Tibial artery (tissue), 4 donors: ENCODE results near the gene CP.
"Not testable (repeated sequence)": the region's sequence is repeated elsewhere in the genome, so short reads cannot be mapped to it uniquely, and the experiment has no call there.

ENCODE experiments used
- DNase-seq, 2 donors: peaks; one replicate each; pipeline ENCODE4 v3.0.0-alpha.2; 2019
- H3K27ac ChIP-seq, 2 donors: fragments of 200-600 bp; sonication (generic) in 1 of 2; 1 replicate in 1 of 2; 2 replicates in 1 of 2; pipeline ENCODE4 v1.5.1; 2018 to 2019; ENCODE audit warnings: mild to moderate bottlenecking in 1 of 2
- H3K27me3 ChIP-seq, 2 donors: fragments of 200-600 bp; sonication (generic) in 1 of 2; one replicate each; pipeline versions ENCODE4 v1.5.1 to v1.6.0; 2016 to 2019
- H3K36me3 ChIP-seq, 3 donors: fragments of 200-600 bp; sonication (generic) in 2 of 3; one replicate each; pipeline ENCODE4 v1.5.1; 2016 to 2019; ENCODE audit warnings: mild to moderate bottlenecking in 2 of 3
- H3K4me1 ChIP-seq, 4 donors: fragments of 200-600 bp; sonication (generic) in 2 of 4; 1 replicate in 3 of 4; 2 replicates in 1 of 4; pipeline ENCODE4 v1.5.1; 2016 to 2019
- H3K4me3 ChIP-seq, 2 donors: fragments of 200-600 bp; sonication (generic) in 1 of 2; 1 replicate in 1 of 2; 2 replicates in 1 of 2; pipeline ENCODE4 v1.5.1; 2018 to 2019; ENCODE audit warnings: mild to moderate bottlenecking in 2 of 2
- H3K9me3 ChIP-seq, 3 donors: fragments of 200-600 bp; sonication (generic) in 1 of 3; one replicate each; pipeline ENCODE4 v1.5.1; 2016 to 2019
- intact Hi-C: fragments of 100-400 bp; cut with DNase I; formaldehyde crosslinking; loops from one replicate; pipeline ENCODE4 v1.15.0; 2023; ENCODE audit warnings: low total_unique reads
- TF ChIP-seq, protein P1 (sequence below), 2 experiments: fragments of 200-600 bp in 1 of 2; fragments of 450-650 bp in 1 of 2; IDR thresholded peaks; one replicate each; pipeline ENCODE4 v1.5.1; 2017 to 2019; ENCODE audit warnings: antibody characterized with exemption in 2 of 2, mild to moderate bottlenecking in 1 of 2, moderate library complexity in 1 of 2

The CP gene

DNA sequence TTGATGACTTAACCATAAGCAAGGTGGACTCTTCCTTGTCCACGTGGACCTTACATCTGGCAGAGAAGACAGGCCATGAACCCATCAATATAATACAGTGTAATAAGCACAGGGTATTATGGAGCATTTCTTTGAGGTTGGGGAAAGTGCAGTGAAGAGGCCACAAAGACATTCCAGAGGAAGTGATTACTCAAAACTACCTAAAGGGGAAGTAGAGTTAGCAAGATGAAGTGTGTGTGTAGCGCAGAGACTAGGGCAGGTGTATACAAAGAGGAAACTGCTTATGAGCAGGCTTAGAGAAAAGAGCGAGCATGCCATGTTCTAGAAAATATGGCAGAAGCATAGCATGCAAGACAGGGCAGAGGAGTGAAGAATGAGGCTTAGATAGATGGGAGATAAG is 17.9 kb downstream of the CP start:
- no peak for DNase-seq
- H3K27me3 ChIP-seq: no peaks in the 10 kb centered on the region
- TF ChIP-seq, protein P1, sequence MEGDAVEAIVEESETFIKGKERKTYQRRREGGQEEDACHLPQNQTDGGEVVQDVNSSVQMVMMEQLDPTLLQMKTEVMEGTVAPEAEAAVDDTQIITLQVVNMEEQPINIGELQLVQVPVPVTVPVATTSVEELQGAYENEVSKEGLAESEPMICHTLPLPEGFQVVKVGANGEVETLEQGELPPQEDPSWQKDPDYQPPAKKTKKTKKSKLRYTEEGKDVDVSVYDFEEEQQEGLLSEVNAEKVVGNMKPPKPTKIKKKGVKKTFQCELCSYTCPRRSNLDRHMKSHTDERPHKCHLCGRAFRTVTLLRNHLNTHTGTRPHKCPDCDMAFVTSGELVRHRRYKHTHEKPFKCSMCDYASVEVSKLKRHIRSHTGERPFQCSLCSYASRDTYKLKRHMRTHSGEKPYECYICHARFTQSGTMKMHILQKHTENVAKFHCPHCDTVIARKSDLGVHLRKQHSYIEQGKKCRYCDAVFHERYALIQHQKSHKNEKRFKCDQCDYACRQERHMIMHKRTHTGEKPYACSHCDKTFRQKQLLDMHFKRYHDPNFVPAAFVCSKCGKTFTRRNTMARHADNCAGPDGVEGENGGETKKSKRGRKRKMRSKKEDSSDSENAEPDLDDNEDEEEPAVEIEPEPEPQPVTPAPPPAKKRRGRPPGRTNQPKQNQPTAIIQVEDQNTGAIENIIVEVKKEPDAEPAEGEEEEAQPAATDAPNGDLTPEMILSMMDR (IDR thresholded peaks at IDR 0.05): no peak
- no peaks in the 10 kb centered on the region for H3K4me1 ChIP-seq
- H3K9me3 ChIP-seq: no peaks in the 10 kb centered on the region
- no peak overlapping the region for H3K4me3 ChIP-seq
- H3K36me3 ChIP-seq: no peaks in the 10 kb centered on the region
- intact Hi-C loops: no loop called here
- no peak overlapping the region for H3K27ac ChIP-seq

DNA sequence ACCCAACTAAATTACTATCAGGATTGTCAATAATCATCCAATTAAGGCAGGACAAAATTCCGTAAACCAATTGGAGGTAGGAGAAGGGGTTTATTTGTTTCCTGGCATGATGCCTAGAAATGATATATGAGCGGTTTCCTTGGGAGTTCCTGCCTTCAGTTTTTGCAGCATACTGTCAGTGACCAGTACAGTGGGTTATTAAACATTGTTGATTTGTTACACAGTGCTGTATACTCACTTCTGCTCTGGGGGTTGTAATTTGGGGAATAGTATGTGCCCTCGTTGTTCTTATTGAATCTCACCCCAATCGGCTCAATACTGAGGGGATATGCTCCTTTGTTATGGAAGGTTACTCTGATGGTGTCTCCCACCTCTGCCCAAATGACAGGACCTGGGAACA is 22.2 kb downstream of the CP start:
- peaks cover 0 to 4% (median 0%) of the 10 kb centered on the region in 4 donors for H3K4me1 ChIP-seq
- intact Hi-C loops: no loop called here
- H3K9me3 ChIP-seq: no peaks in the 10 kb centered on the region
- H3K4me3 ChIP-seq: no peak overlapping the region
- no peaks in the 10 kb centered on the region for H3K27me3 ChIP-seq
- TF ChIP-seq, protein P1 (IDR thresholded peaks at IDR 0.05): no peak
- no peak for DNase-seq
- H3K27ac ChIP-seq: no peak overlapping the region
- H3K36me3 ChIP-seq: no peaks in the 10 kb centered on the region

DNA sequence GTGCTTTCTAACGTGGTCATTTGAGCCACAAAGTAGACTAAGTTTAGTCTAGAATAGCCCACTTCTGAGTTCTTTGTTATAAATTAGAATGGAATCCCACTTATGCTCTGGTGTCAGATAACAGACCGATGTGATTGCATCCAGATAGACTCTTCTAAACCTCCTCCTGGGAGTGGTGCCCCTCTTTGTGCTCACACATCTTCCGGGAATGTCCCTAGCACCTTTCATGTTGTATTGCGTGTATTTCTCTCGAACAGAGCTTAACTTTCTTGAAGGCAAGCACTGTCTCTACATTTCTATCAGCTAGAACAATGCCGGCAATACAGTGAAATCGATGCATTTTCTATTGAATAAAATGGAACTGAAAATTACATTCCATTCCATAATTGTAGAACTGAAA is 23.0 kb downstream of the CP start:
- Histone ChIP-seq H3K27ac (no peak overlapping the region), H3K27me3 (no peaks in the 10 kb centered on the region), H3K4me3 (no peak overlapping the region), H3K36me3 (no peaks in the 10 kb centered on the region), H3K9me3 (no peaks in the 10 kb centered on the region), H3K4me1 (peaks cover 0 to 4% (median 0%) of the 10 kb centered on the region in 4 donors)
- no peak for DNase-seq
- TF ChIP-seq, protein P1 (IDR thresholded peaks at IDR 0.05): no peak
- intact Hi-C loops: no loop called here

DNA sequence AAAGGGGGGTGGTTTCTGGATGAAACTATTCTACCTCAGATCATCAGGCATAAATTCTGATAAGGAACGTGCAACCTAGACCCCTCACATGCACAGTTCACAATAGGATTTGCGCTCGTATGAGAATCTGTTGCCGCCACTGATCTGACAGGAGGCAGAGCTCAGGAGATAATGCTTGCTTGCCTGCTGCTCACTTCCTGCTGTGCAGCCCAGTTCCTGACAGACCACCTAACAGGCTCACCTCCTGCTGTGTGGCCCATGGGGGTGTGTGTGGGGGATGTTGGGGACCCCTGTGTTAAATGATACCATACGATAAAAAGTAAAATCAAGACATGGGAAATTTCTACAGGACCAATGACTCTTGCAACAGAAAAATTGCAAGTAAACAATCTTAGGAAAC is 24.0 kb downstream of the CP start:
- DNase-seq: no peak
- peaks cover 0 to 4% (median 0%) of the 10 kb centered on the region in 4 donors for H3K4me1 ChIP-seq
- H3K27me3 ChIP-seq: no peaks in the 10 kb centered on the region
- intact Hi-C loops: no loop called here
- TF ChIP-seq, protein P1 (IDR thresholded peaks at IDR 0.05): no peak
- H3K27ac ChIP-seq: no peak overlapping the region
- no peak overlapping the region for H3K4me3 ChIP-seq
- no peaks in the 10 kb centered on the region for H3K36me3 ChIP-seq
- no peaks in the 10 kb centered on the region for H3K9me3 ChIP-seq

DNA sequence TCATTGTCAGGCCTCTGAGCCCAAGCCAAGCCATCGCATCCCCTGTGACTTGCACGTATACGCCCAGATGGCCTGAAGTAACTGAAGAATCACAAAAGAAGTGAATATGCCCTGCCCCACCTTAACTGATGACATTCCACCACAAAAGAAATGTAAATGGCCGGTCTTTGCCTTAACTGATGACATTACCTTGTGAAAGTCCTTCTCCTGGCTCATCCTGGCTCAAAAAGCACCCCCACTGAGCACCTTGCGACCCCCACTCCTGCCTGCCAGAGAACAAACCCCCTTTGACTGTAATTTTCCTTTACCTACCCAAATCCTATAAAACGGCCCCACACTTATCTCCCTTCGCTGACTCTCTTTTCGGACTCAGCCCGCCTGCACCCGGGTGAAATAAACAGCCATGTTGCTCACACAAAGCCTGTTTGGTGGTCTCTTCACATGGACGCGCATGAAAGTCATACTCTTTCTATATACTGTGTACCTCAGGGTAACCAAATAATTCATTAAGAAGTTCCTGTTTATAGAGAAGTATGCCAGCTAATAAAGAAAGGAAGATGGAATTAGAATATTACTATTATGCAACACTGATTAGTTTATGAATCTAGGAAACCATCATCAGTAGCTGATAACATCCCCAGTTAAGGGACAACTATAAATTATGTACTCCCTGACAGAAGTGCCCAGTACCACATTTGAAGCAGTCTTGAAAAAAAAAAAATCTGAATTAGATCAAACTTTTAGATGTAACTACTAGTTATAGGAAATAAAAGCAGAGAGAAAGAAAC is 24.6 kb downstream of the CP start:
- H3K36me3 ChIP-seq, H3K27ac ChIP-seq, H3K9me3 ChIP-seq, H3K4me1 ChIP-seq, intact Hi-C loops, H3K4me3 ChIP-seq, H3K27me3 ChIP-seq, DNase-seq: not testable (repeated sequence)

DNA sequence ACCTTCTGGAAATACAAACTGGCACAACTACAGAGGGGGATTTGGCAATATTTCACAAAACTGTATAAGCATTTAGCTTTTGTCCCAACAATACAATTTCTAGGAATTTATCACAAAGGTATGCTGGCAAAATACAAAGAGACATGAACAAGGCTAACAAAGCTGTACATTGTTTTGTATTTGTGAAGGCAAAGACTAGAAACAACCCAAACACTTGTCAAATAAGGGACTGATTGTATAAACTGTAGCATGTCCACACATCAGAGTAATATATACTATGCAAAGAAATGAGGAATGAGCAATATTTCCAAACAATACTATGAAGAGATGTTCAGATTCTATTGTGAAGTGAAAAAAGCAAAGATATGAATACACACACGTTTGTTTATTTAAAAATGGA is 26.4 kb downstream of the CP start:
- TF ChIP-seq, protein P1 (IDR thresholded peaks at IDR 0.05): no peak
- H3K27ac ChIP-seq: no peak overlapping the region
- H3K4me3 ChIP-seq: no peak overlapping the region
- H3K9me3 ChIP-seq: no peaks in the 10 kb centered on the region
- intact Hi-C loops: no loop called here
- DNase-seq: no peak
- H3K27me3 ChIP-seq: no peaks in the 10 kb centered on the region
- H3K4me1 ChIP-seq: peaks cover 0 to 4% (median 0%) of the 10 kb centered on the region in 4 donors
- no peaks in the 10 kb centered on the region for H3K36me3 ChIP-seq
